GM12878 (cell line): ENCODE measurements around the gene SLCO3A1. TPM values are rescaled to one million over a fixed set of nuclear protein-coding genes. Genes with fewer than 3 reads are reported as not detected.

Experiments used
- ATAC-seq: fragments of 200-7000 bp; cut with Tn5 transposase; 3 replicates; pipeline ENCODE4 v1.9.1; 2020; ENCODE audit warnings: mild to moderate bottlenecking, moderate library complexity
- BruUV-seq: library from RNA; stranded (reverse); fragments of 400-500 nt; replicated peaks from 2 replicates; lab custom pipeline; 2021; lab: Mats Ljungman, UMichigan
- CTCF ChIA-PET: fragments of 300-600 bp; sonication (Branson Sonifier 250); formaldehyde crosslinking; extraction: SDS; loops from one replicate; lab custom pipeline; 2021; ENCODE audit warnings: inconsistent platforms; lab: Yijun Ruan, JAX
- POLR2A ChIA-PET: fragments of 350-600 bp; formaldehyde crosslinking; extraction: SDS; loops from one replicate; lab custom pipeline; 2021; ENCODE audit warnings: inconsistent platforms; lab: Charles Lee
- RAD21 ChIA-PET: fragments of 300-600 bp; sonication (Branson Sonifier 250); formaldehyde crosslinking; loops from one replicate; lab custom pipeline; 2023; ENCODE audit warnings: antibody characterized with exemption; ENCODE audit not compliant: unreplicated experiment; lab: Charles Lee
- SMC1A ChIA-PET: fragments of 300-600 bp; sonication (Branson Sonifier 250); formaldehyde crosslinking; loops from one replicate; lab custom pipeline; 2023; ENCODE audit not compliant: unreplicated experiment, uncharacterized antibody; lab: Charles Lee
- DNase-seq: peaks from one replicate; pipeline ENCODE4 v3.0.0-alpha.2; 2011; ENCODE audit warnings: low read depth, low spot score
- FAIRE-seq: peaks from 3 replicates; lab custom pipeline; 2011; peaks lifted over from hg19 to GRCh38; lab: Jason Lieb, UNC
- H2AFZ ChIP-seq: 2 replicates; pipeline ENCODE4 v1.6.0; 2011; ENCODE audit warnings: low read depth, low read length, control low read depth; ENCODE audit not compliant: control insufficient read depth
- H3K27ac ChIP-seq: 2 replicates; pipeline ENCODE4 v1.5.1; 2011; ENCODE audit warnings: control low read depth; ENCODE audit not compliant: control insufficient read depth, insufficient read depth
- H3K27me3 ChIP-seq, 2 experiments: replicated peaks in 1 of 2; 2 replicates each; pipeline versions ENCODE4 v1.6.0 to v1.6.1; 2011; ENCODE audit warnings: low read length in 1 of 2; ENCODE audit not compliant: control insufficient read depth in 2 of 2, insufficient read depth in 2 of 2
- H3K36me3 ChIP-seq, 2 experiments: 2 replicates each; pipeline ENCODE4 v1.5.1; 2011; ENCODE audit warnings: low read length in 1 of 2; ENCODE audit not compliant: control insufficient read depth in 2 of 2, insufficient read depth in 2 of 2
- H3K4me1 ChIP-seq: 2 replicates; pipeline ENCODE4 v1.6.1; 2011; ENCODE audit warnings: mild to moderate bottlenecking, low read length, moderate library complexity, mixed read lengths; ENCODE audit not compliant: control insufficient read depth, insufficient read depth
- H3K4me2 ChIP-seq: 2 replicates; pipeline ENCODE4 v1.6.0; 2011; ENCODE audit warnings: control low read depth; ENCODE audit not compliant: control insufficient read depth, insufficient read depth
- H3K4me3 ChIP-seq: fragments of 200-600 bp; sonication (generic); 2 replicates; pipeline ENCODE4 v1.5.1; 2016
- H3K79me2 ChIP-seq: 2 replicates; pipeline ENCODE4 v1.6.0; 2011; ENCODE audit warnings: low read length; ENCODE audit not compliant: control insufficient read depth, insufficient read depth
- H3K9ac ChIP-seq: 2 replicates; pipeline ENCODE4 v1.8.0; 2011; ENCODE audit warnings: low read length, control low read depth, mixed read lengths; ENCODE audit not compliant: control insufficient read depth, insufficient read depth
- H3K9me3 ChIP-seq: replicated peaks from 3 replicates; pipeline ENCODE4 v1.5.1; 2011; ENCODE audit warnings: mild to moderate bottlenecking, low read length; ENCODE audit not compliant: control insufficient read depth, insufficient read depth
- H4K20me1 ChIP-seq: 2 replicates; pipeline ENCODE4 v1.6.0; 2011; ENCODE audit not compliant: control insufficient read depth, insufficient read depth
- CHD2 ChIP-seq: IDR thresholded peaks from 2 replicates; pipeline ENCODE4 v1.6.1; 2011; ENCODE audit warnings: low read depth, low read length, improper control_type of control experiment, borderline replicate concordance
- HDAC6 ChIP-seq: fragments of 200-600 bp; sonication (generic); IDR thresholded peaks from one replicate; pipeline ENCODE4 v1.8.0; 2017; ENCODE audit warnings: antibody characterized with exemption; ENCODE audit not compliant: unreplicated experiment
- KLF5 ChIP-seq: fragments of 450-650 bp; IDR thresholded peaks from 2 replicates; pipeline ENCODE4 v1.6.1; 2014; ENCODE audit warnings: mild to moderate bottlenecking; ENCODE audit not compliant: partially characterized antibody
- NFYA ChIP-seq: IDR thresholded peaks from 2 replicates; pipeline ENCODE4 v1.6.1; 2011; ENCODE audit warnings: low read depth, mild to moderate bottlenecking, low read length, improper control_type of control experiment, borderline replicate concordance
- PAX5 ChIP-seq: IDR thresholded peaks from 2 replicates; pipeline ENCODE4 v1.6.1; 2011; ENCODE audit warnings: low read depth, low read length, borderline replicate concordance
- RELB ChIP-seq: fragments of 450-650 bp; IDR thresholded peaks from 2 replicates; pipeline ENCODE4 v1.6.1; 2017; ENCODE audit warnings: low read depth, mild to moderate bottlenecking, moderate library complexity
- SIX5 ChIP-seq: IDR thresholded peaks from 2 replicates; pipeline ENCODE4 v1.6.1; 2011; ENCODE audit warnings: mild to moderate bottlenecking, low read depth, low read length, moderate library complexity; ENCODE audit not compliant: severe bottlenecking
- SMAD5 ChIP-seq: IDR thresholded peaks from 2 replicates; pipeline ENCODE4 v1.6.1; 2016; ENCODE audit warnings: antibody characterized with exemption, low read depth
- SUPT20H ChIP-seq: IDR thresholded peaks from 2 replicates; pipeline ENCODE4 v1.6.1; 2011; ENCODE audit warnings: low read depth, mild to moderate bottlenecking, low read length, moderate library complexity, borderline replicate concordance; ENCODE audit not compliant: control insufficient read depth
- WRNIP1 ChIP-seq: IDR thresholded peaks from 2 replicates; pipeline ENCODE4 v1.6.1; 2011; ENCODE audit warnings: low read depth, low read length, improper control_type of control experiment, borderline replicate concordance
- ZBTB11 ChIP-seq: fragments of 450-650 bp; formaldehyde crosslinking; IDR thresholded peaks from 2 replicates; pipeline ENCODE4 v1.5.0; 2022; ENCODE audit warnings: mild to moderate bottlenecking, missing genetic modification characterization
- WGBS: methylation state at CpG from one replicate; pipeline ENCODE4 v1.1.6; 2016; ENCODE audit warnings: low lambda C conversion rate; ENCODE audit not compliant: insufficient replicate concordance, insufficient coverage; ENCODE audit errors: missing lambda C conversion rate; 5-methylcytosine and 5-hydroxymethylcytosine counted together
- in situ Hi-C: fragments of 300-500 bp; cut with MboI; formaldehyde crosslinking; loops from 9 replicates; pipeline ENCODE4 v1.14.3; 2018; ENCODE audit warnings: mixed read lengths
- intact Hi-C: fragments of 100-400 bp; cut with micrococcal nuclease; formaldehyde crosslinking; loops from one replicate; pipeline ENCODE4 v1.14.2; 2022; ENCODE audit not compliant: unreplicated experiment
- polyA plus RNA-seq, 11 experiments: library from polyadenylated mRNA; depleted of rRNA in 4 of 11; unstranded in 6 of 11; stranded (reverse) in 5 of 11; fragments of >200 nt; fragmentation: Nextera tagmentation in 4 of 11; fragmentation: Illumina TruSeq in 1 of 11; extraction: Ambion mirVana in 4 of 11; extraction: Trizol in 1 of 11; gene quantifications; 1 replicate in 1 of 11; 2 replicates in 10 of 11; pipeline versions ENCODE4 v1.2.1 to v1.2.3, GENCODE V29; 2011 to 2016; ENCODE audit warnings: inconsistent platforms in 2 of 11, missing spikeins in 2 of 11, low read depth in 1 of 11
- total RNA-seq, 4 experiments: library from RNA; depleted of rRNA in 3 of 4; stranded (reverse); fragments of >200 nt in 3 of 4; fragmentation: Illumina TruSeq in 1 of 4; extraction: Trizol in 1 of 4; gene quantifications; 2 replicates each; pipeline versions ENCODE4 v1.2.1 to v1.2.3, GENCODE V29; 2013 to 2021

SLCO3A1 gene
- total and polyA plus RNA-seq, 10 of the 15 experiments (the other 5 are each of a cell fraction or from before 2014, with no cell fraction given) = 0.05 to 5.9 (median 0.31) TPM

- ATAC-seq = no peak
- ChIA-PET POLR2A (no interaction called here), CTCF (no interaction called here), SMC1A (no interaction called here), RAD21 (no interaction called here)
- H3K27ac ChIP-seq = no peak overlapping the region
- no peak overlapping the region for H3K4me3 ChIP-seq
- BruUV-seq = no TSS peak
- FAIRE-seq = no peak
- no peaks in the 10 kb centered on the region for H3K27me3 ChIP-seq
- no peak for DNase-seq
- H3K4me1 ChIP-seq = no peaks in the 10 kb centered on the region
- no peak overlapping the region for H3K4me2 ChIP-seq
- H3K9me3 ChIP-seq = no peaks in the 10 kb centered on the region
- H2AFZ ChIP-seq = no peak overlapping the region
- no peak overlapping the region for H3K9ac ChIP-seq
- in situ Hi-C loops = no loop called here
- H4K20me1 ChIP-seq = no peaks in the 10 kb centered on the region
- H3K36me3 ChIP-seq = no peaks in the 10 kb centered on the region
- intact Hi-C loops = no loop called here
- no peak for TF ChIP-seq WRNIP1
- TF ChIP-seq SUPT20H = no peak
- TF ChIP-seq NFYA = no peak
- TF ChIP-seq RELB = no peak
- TF ChIP-seq CHD2 = no peak
- no peak for TF ChIP-seq SMAD5
- H3K79me2 ChIP-seq = no peaks in the 10 kb centered on the region
- 54% methylated on average over 6 of the region's 6 CpGs for WGBS
Observed at GRCh38 chr15:91839867-91840266, 13.6 kb upstream of the SLCO3A1 start.

- BruUV-seq = no TSS peak
- ATAC-seq = no peak
- CTCF ChIA-PET = no interaction called here
- Histone ChIP-seq H4K20me1 (no peaks in the 10 kb centered on the region), H3K4me3 (no peak overlapping the region), H3K27ac (no peak overlapping the region), H3K27me3 (no peaks in the 10 kb centered on the region; a peak in 1 of 4 replicates), H3K9ac (no peak overlapping the region), H2AFZ (no peak overlapping the region), H3K79me2 (no peaks in the 10 kb centered on the region), H3K4me1 (no peaks in the 10 kb centered on the region), H3K4me2 (no peak overlapping the region), H3K36me3 (no peaks in the 10 kb centered on the region), H3K9me3 (no peaks in the 10 kb centered on the region)
- SMC1A ChIA-PET = no interaction called here
- DNase-seq = no peak
- intact Hi-C loops (no loop called here), in situ Hi-C loops (no loop called here)
- RAD21 ChIA-PET = no interaction called here
- FAIRE-seq = no peak
- POLR2A ChIA-PET = no interaction called here
- WGBS = 29% methylated on average over 3 of the region's 3 CpGs
- TF ChIP-seq HDAC6 (no peak), ZBTB11 (CRISPR knock-in tag) (no peak), KLF5 (no peak), SIX5 (no peak), PAX5 (no peak)
Observed at GRCh38 chr15:91841861-91842260, 11.6 kb upstream of the SLCO3A1 start.
